HFFc6 (cell line): Measurements from ENCODE around the gene FAM184B. TPM values are rescaled to one million over a fixed set of nuclear protein-coding genes. Genes with fewer than 3 reads are reported as not detected.

Experiments used
- DNase-seq: peaks from one replicate; pipeline ENCODE4 v3.0.0-alpha.2; 2018
- H3K27ac Mint-ChIP-seq: 2 replicates; pipeline ENCODE4 v1.8.0; 2020; ENCODE audit warnings: mild to moderate bottlenecking, mixed read lengths
- H3K27me3 Mint-ChIP-seq: 2 replicates; pipeline ENCODE4 v1.8.0; 2021; ENCODE audit warnings: mild to moderate bottlenecking, moderate library complexity, mixed read lengths; ENCODE audit not compliant: insufficient read depth
- H3K36me3 Mint-ChIP-seq: 2 replicates; pipeline ENCODE4 v1.8.0; 2021; ENCODE audit warnings: low read depth, mixed read lengths
- H3K4me1 Mint-ChIP-seq: 2 replicates; pipeline ENCODE4 v1.8.0; 2020; ENCODE audit warnings: low read depth, mixed read lengths
- H3K4me3 Mint-ChIP-seq: 2 replicates; pipeline ENCODE4 v1.8.0; 2020; ENCODE audit warnings: mild to moderate bottlenecking, moderate library complexity, mixed read lengths
- H3K9me3 Mint-ChIP-seq: 2 replicates; pipeline ENCODE4 v1.8.0; 2020; ENCODE audit warnings: mild to moderate bottlenecking, mixed read lengths
- long read RNA-seq: library from polyadenylated mRNA; unstranded; transcript quantifications from one replicate; pipeline ENCODE4 v2.0.0, GENCODE V29; 2019
- total RNA-seq, 6 experiments: library from RNA; stranded (reverse); fragmentation: NEBNext Ultra II Directional; extraction: Animal tissue kit (Norgen Biotek cat#: 25700); gene quantifications; 2 replicates in 1 of 6; 3 replicates in 5 of 6; pipeline ENCODE4 v1.2.3, GENCODE V29; 2021
- TF ChIP-seq, protein P1 (sequence below): fragments of 200-600 bp; sonication (generic); IDR thresholded peaks from 2 replicates; pipeline ENCODE4 v1.5.0; 2021; ENCODE audit warnings: antibody characterized with exemption, mild to moderate bottlenecking

Gene FAM184B
- total RNA-seq, result under 1 TPM in 2 of 6 experiments, not detected in 4; 0.02 to 0.05 TPM
- long read RNA-seq, result 0 reads

DNA sequence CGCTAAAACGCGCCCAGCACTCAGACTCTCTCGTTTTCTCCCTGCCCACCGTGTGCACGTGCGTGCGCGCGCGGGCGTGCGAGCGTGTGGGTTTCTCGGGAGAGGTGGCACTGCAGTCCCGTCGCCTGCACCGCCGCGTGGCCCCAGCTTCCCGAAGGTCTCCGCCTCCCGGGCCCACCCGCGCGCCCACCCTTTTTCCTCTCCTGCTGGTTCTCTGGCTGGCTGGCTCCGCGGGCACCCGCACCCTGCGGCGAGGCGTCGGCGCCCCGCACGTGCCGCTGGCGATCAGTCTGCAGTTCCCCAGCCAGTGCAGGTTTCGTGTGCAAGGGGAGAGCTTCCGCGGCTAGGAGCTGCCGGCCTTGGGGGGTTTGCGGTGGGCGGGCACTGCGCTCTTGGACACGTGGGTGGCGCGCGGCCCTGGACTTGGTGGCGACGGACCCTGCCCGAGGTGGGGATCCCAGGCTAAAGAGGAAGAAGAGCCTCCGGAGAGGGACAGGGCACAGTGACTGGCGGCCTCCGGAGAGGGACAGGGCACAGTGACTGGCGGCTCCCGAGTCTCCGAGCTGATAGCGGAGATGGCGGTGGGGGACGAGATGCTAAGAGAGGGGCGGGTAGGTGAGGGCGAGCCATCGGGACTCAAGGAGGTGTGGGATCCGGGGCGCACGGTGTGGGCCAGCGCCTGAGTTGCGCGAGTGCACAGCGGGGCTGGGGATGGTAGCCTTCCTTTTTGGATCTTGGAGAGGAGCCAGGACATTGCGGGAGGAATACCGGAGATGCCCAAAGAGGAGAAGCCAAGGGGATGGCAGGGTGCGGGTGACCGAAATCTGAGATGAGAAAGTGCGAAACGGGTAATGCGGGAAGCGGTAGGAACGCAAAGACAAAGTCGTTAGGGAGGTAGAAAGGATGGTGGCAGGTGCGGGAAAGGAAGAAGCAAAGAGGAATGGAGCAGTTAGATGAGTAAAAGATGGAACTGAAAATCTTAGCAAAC is at the start of gene FAM184B:
Gene FAM184B, minus strand, starts transcription at position 322 of the 988 bp plus-strand sequence. CDS start 322 bp downstream, outside the sequence.
- H3K27me3 Mint-ChIP-seq, result peaks cover 23% of the 10 kb centered on the region
- no peaks in the 10 kb centered on the region for H3K9me3 Mint-ChIP-seq
- H3K4me3 Mint-ChIP-seq, result peak within 1 kb of the TSS; percentile 65
- H3K4me1 Mint-ChIP-seq, result peaks cover 20% of the 10 kb centered on the region
- H3K36me3 Mint-ChIP-seq, result peaks cover 6% of the 10 kb centered on the region; the same call in 1 of the 2 replicates
- DNase-seq, result no peak
- no peak within 1 kb of the TSS for H3K27ac Mint-ChIP-seq
- TF ChIP-seq, protein P1, sequence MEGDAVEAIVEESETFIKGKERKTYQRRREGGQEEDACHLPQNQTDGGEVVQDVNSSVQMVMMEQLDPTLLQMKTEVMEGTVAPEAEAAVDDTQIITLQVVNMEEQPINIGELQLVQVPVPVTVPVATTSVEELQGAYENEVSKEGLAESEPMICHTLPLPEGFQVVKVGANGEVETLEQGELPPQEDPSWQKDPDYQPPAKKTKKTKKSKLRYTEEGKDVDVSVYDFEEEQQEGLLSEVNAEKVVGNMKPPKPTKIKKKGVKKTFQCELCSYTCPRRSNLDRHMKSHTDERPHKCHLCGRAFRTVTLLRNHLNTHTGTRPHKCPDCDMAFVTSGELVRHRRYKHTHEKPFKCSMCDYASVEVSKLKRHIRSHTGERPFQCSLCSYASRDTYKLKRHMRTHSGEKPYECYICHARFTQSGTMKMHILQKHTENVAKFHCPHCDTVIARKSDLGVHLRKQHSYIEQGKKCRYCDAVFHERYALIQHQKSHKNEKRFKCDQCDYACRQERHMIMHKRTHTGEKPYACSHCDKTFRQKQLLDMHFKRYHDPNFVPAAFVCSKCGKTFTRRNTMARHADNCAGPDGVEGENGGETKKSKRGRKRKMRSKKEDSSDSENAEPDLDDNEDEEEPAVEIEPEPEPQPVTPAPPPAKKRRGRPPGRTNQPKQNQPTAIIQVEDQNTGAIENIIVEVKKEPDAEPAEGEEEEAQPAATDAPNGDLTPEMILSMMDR, result no peak

DNA sequence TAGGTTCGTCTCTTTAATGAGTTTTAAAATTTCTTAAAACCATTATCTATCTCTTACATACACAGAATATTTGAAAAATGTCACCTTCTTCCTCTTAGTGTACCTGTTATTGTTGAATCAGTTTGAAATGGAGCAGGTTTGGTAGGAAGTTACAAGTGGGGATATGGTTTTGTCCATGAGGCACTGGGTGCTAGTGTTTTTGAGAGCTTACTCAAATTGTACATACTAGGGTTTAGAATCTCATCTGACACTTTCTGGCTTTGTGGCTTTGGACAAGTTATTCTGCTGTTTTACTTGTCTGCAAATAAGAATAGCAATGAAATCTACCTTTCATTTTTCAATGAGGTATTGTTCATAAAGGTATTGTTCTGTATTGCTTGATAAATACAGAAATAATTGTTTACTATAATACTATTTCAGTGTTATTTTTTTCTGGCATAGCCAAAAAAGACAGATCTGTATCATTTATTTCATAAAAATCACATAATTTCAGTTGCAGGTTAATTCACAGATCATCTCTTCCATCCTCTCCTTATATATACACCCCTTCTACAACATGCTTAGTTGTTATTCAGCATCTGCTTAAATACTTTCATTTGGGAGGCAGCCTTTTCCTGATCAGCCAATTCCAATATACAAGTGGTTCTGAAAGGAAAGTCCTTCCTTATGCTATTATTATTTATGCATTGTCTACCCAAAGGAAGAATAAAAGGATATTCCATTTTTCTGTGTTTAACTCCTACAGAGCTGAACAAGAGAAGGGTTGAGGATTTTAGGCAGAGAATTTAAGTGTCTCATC is 42.6 kb upstream of the FAM184B start:
- no peak for DNase-seq
- Mint-ChIP-seq H3K36me3 (peaks cover 17% of the 10 kb centered on the region), H3K9me3 (no peaks in the 10 kb centered on the region), H3K27ac (no peak overlapping the region), H3K4me3 (no peak overlapping the region), H3K27me3 (no peaks in the 10 kb centered on the region), H3K4me1 (peaks cover 17% of the 10 kb centered on the region; the same call in 1 of the 2 replicates)
- TF ChIP-seq, protein P1, result no peak

DNA sequence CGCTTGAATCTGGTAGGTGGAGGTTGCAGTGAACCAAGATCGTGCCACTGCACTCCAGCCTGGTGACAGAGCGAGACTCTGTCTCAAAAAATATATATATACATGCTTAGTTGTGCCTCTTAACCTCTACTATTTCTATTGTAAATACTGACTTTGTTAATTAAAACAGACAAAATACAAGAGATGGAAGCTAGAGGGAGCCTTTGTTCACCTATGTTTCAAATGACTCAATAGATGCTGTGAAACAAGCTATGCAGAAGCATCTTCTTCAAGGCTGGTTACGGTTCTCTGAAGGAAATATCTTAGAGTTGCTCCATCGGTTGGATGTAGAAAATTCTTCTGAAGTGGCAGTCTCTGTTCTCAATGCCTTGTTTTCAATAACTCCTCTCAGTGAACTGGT is 35.6 kb upstream of the FAM184B start:
- TF ChIP-seq, protein P1, result peak; percentile 77
- peak overlapping the region; percentile 20; the same call in 1 of the 2 replicates for H3K4me3 Mint-ChIP-seq
- H3K27me3 Mint-ChIP-seq, result no peaks in the 10 kb centered on the region
- peak overlapping the region; percentile 30; the same call in 1 of the 2 replicates for H3K27ac Mint-ChIP-seq
- H3K4me1 Mint-ChIP-seq, result peaks cover 44% of the 10 kb centered on the region
- peak; percentile 70 for DNase-seq
- no peaks in the 10 kb centered on the region for H3K9me3 Mint-ChIP-seq
- H3K36me3 Mint-ChIP-seq, result no peaks in the 10 kb centered on the region; the same call in 1 of the 2 replicates

DNA sequence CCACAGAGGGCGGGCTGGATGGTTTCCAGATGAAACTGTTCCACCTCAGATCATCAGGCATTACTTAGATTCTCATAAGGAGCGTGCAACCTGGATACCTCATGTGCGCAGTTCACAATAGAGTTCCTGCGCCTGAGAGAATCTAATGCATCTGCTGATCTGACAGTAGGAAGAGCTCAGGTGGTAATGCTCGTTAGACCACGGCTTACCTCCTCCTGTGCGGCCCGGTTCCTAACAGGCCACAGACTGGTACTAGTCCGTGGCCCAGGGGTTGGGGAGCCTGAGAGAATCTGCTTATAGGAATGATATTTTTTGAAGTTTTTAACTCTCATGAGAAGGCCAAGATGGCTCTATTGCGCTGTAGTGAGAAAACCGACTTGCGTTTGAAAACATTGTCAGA is 34.7 kb upstream of the FAM184B start:
- Mint-ChIP-seq H3K9me3 (no peaks in the 10 kb centered on the region), H3K4me3 (no peak overlapping the region), H3K36me3 (peaks cover 5% of the 10 kb centered on the region; the same call in 1 of the 2 replicates), H3K4me1 (peaks cover 51% of the 10 kb centered on the region), H3K27ac (no peak overlapping the region; the same call in 1 of the 2 replicates), H3K27me3 (no peaks in the 10 kb centered on the region)
- TF ChIP-seq, protein P1, result no peak
- no peak for DNase-seq

DNA sequence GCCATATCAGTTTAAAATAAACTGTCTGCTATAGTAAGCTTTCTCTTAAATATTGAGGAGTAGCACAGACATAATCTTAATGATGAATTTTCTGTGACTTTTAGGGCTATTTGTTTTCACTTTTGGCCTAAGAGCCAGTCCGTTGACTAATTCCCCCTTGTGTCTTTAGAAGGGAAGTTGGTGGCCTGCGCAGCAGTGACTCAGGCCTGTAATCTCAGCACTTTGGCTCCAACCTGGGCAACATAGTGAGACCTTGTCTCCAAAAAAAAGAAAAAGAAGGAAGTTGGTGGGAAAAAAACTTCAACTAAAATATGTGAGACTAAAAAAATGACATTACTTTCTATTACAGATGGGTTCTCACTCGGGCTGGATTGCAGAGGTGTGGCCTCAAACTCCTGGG is 32.7 kb upstream of the FAM184B start:
- TF ChIP-seq, protein P1, result no peak
- H3K27me3 Mint-ChIP-seq, result no peaks in the 10 kb centered on the region; the same call in 1 of the 2 replicates
- H3K4me1 Mint-ChIP-seq, result peaks cover 53% of the 10 kb centered on the region
- H3K36me3 Mint-ChIP-seq, result peaks cover 16% of the 10 kb centered on the region; the same call in 1 of the 2 replicates
- H3K9me3 Mint-ChIP-seq, result no peaks in the 10 kb centered on the region
- peak overlapping the region; percentile 100 for H3K4me3 Mint-ChIP-seq
- peak; percentile 58 for DNase-seq
- peak overlapping the region; percentile 90 for H3K27ac Mint-ChIP-seq
